GM12892 (cell line): ENCODE data around the gene FGG.

Experiments
- POLR2A ChIP-seq: IDR thresholded peaks from 2 replicates; pipeline ENCODE4 v1.6.1; 2011; ENCODE audit warnings: low read depth, low read length, control low read depth
- POLR2AphosphoS5 ChIP-seq: IDR thresholded peaks from 2 replicates; pipeline ENCODE4 v1.6.1; 2011; ENCODE audit warnings: low read depth, low read length, control low read depth

DNA sequence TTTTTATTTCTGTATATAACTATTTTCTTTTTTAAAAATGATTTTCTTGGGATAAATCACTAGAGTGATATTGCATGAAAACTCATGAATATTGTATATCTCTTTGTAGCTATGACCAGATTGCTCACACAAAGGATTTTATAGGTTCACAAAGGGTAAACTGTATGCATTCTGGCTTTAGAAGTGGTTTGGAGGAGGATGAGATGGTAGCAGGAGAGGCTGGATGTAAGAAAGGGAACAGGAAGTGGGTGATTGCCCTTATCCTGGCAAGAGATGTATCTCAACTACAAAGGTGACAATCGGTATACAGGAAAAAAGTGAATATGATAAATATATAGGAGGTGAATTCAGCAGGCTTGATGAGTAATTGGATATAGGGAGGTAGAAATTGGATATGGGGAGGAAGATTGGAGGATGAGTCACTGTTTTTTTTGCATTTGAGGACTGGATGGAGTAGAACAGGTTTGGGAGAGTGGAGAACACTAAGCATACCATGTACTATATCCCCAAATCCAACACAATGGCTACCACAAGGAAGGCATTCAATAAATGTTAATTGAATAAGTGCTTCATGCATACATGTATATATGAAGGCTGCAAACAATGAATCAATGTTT lies 9.9 kb downstream of the FGG start:
- TF ChIP-seq POLR2A = no peak
- no peak for TF ChIP-seq POLR2AphosphoS5
